Left hindlimb (tissue), 1 donor: ENCODE measurements around the gene KRTAP10-9.
"Not testable (repeated sequence)": the region's sequence is repeated elsewhere in the genome, so short reads cannot be mapped to it uniquely, and the experiment has no call there.

Source experiments
- DNase-seq: peaks from one replicate; pipeline ENCODE4 v3.0.0-alpha.2; 2018

The KRTAP10-9 gene

DNA sequence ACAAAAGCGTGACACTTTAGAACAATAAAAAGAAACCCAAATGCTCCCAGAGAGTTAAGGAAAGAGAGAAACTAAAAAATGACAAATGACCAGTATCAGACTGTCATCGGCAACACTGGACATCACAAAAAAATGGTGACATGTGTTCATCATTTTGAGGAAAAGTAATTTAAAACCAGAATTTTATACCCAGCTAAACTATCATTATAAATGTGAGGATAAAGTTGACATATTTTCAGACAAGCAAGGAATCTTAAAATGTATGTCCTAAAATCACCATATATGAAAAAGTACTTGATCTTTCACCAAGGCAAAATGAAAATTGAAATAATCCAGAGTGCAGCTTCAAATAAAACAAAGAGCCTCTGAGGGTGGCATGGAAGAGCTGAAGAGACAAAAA lies 18.0 kb downstream of the KRTAP10-9 start:
- DNase-seq: no peak

DNA sequence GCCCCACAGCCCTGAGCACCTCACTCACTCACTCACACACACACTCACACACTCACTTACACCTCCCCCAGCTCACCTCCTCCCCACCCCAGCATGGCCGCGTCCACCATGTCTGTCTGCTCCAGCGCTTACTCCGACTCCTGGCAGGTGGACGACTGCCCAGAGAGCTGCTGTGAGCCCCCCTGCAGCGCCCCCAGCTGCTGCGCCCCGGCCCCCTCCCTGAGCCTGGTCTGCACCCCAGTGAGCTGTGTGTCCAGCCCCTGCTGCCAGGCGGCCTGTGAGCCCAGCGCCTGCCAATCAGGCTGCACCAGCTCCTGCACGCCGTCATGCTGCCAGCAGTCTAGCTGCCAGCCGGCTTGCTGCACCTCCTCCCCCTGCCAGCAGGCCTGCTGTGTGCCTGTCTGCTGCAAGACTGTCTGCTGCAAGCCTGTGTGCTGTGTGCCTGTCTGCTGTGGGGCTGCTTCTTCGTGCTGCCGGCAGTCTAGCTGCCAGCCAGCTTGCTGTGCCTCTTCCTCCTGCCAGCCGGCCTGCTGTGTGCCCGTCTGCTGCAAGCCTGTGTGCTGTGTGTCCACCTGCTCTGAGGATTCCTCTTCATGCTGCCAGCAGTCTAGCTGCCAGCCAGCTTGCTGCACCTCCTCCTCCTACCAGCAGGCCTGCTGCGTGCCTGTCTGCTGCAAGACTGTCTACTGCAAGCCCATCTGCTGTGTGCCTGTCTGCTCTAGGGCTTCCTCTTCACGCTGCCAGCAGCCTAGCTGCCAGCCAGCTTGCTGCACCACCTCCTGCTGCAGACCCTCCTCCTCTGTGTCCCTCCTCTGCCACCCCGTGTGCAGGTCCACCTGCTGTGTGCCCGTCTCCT lies 19.7 kb downstream of the KRTAP10-9 start, which contains the start of gene KRTAP10-11:
TSS of gene KRTAP10-11 (plus strand) at position 49 of the 856 bp plus-strand sequence. CDS start at position 94, 45 bp downstream.
- not testable (repeated sequence) for DNase-seq

DNA sequence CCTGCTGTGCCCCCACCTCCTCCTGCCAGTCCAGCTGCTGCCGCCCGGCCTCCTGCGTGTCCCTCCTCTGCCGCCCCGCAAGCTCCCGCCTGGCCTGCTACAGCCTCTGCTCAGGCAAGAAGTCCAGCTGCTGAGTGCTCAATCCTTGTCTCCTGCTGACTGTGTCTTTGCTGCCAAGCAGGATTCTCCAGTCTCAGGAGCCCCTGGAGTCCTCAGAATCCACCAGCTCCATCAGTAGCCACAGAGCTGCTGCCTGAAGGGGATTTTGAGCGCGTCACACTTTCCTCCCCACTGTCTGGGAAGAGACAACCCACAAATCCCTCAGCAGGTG lies 20.3 kb downstream of the KRTAP10-9 start:
- no peak for DNase-seq

DNA sequence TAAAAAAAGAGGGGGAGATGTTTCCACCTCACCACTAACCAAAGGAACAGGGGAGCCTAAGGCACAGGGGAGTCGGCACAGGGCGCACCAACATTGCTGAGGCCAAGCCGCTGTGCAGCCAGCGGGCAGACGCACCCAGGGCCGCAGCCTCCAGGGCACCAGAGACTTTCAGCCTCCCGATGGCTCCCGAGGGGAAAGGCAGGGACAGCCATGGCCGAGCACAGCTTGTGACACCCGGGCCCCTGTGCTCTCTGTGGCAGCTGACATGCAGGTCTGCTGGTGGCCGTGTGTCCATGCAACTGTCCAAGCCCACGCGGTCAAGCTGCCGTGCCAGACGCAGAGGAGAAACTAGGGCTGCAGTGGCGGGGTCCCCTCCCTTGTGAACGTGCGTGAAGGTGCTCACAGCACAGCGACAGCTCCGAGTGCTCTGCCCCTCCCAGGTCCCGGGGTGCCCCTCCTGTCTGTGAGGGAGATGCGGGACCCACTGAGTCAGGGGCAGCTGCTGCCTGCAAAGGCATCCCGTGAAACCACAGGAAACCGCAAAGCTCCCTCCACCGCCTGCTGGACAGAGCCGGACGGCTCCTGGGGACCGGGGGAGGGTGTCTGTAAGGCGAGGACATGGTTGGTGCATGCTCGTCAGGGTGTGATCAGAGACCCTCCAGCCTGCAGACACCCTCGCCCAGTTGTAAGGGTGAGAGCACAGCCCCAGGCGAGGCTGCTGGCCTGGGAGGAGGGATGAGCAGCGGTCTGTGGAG lies 21.8 kb downstream of the KRTAP10-9 start:
- no peak for DNase-seq

DNA sequence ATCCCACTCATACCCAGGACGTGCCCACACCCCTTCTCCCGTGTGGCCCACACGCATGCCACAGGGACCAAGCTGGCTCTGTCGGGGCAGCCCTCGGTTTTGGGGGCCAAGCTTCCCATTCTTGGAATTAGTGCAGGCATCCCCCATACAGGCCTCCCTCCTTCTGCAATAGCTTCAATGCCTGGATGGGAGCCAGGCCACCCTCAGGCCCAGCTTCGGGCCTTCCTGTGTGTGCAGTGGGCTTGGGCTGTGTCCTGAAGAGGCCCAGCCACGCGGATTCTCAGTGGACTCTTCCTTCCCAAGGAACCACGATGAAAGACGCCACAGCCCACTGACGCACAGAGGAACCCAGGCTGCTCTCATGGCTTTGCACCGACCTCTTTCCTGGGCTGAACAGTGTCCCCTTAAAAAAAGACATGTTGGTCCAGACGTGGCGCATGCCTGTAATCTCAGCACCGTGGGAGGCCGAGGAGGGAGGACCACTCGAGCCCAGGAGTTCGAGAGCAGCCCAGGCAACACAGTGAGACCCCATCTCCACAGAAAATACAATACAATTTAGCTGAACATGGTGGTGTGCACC lies 22.7 kb downstream of the KRTAP10-9 start:
- DNase-seq: no peak

DNA sequence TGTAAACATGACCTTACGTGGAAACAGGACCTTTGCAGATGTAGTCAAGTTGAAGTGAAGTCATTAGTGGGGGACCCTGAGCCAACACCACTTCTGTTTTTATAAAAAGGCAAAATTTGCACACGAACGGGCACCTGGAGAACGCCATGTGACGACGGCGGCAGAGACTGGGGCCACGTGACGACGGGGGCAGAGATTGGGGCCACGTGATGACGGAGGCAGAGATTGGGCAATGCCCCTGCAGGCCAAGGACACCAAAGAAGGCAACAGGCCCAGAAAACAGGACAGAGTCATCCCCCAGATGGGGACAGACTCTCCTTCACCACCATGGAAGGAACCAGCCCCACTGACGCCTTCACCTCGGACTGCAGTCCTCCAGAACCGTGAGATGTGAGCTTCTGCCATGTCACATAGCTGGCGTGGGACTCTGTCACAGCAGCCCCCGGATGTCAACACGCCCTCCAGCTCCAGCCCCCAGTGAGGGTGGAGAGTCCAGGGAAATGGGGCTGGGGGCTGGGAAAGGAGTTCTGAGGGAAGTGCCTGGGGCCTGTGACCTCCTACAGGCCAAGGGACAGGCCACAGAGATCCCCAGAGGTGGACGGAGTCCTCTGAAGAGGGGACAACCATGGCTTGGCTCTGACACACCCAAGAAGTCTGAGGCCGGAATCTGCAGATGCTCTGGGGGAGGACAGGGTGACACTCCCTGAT lies 23.5 kb downstream of the KRTAP10-9 start:
- DNase-seq: no peak

DNA sequence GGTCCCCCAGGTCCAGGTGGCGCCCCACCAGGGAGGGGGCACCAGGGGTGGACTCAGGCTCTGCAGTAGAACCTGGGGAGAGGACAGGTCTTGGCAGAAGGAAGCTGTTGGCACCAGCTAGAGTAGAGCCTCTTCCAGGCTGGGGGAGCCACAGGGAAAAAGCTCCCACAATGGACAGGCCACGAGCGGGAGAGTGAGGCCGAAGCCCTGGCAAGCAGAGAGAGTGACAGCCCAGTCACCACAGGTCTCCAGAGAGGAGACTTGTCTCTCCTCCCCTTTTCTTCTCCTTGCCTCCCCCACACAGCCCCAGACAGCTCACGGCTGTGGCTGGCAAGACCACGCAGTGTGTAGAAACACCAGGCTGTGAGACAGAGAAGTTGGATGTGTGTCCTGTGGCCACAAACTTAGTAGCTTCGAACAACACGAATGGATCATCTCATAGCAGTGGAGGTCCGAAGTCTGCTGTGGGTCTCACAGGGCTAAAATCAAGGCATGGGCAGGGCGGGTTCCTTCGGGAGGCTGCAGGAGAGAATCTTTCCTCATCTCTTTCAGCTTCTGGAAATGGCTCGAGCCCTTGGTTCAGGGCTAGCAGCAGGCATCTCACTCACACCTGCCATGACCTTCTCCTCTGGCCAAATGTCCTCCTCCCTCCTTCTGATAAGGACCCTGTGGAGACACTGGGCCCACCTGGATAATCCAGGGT lies 24.2 kb downstream of the KRTAP10-9 start:
- no peak for DNase-seq

DNA sequence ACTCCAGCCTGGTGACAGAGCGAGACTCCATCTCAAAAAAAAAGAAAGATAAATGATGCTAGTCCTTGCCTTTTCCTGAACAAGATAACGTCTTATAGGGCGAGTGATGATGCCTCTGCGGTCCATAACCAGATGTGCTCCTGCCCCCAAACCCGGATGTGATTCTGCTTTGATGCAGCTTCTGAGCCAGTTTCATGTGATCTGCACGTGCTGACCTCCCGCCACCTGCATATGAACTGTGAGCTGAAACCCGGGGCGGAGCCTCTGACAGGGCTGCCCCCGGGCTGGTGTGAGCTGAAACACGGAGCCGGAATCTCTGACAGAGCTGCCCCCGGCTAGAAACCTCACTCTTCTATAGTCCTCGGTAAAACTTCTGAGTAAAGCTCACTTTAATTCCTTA lies 26.2 kb downstream of the KRTAP10-9 start:
- no peak for DNase-seq

DNA sequence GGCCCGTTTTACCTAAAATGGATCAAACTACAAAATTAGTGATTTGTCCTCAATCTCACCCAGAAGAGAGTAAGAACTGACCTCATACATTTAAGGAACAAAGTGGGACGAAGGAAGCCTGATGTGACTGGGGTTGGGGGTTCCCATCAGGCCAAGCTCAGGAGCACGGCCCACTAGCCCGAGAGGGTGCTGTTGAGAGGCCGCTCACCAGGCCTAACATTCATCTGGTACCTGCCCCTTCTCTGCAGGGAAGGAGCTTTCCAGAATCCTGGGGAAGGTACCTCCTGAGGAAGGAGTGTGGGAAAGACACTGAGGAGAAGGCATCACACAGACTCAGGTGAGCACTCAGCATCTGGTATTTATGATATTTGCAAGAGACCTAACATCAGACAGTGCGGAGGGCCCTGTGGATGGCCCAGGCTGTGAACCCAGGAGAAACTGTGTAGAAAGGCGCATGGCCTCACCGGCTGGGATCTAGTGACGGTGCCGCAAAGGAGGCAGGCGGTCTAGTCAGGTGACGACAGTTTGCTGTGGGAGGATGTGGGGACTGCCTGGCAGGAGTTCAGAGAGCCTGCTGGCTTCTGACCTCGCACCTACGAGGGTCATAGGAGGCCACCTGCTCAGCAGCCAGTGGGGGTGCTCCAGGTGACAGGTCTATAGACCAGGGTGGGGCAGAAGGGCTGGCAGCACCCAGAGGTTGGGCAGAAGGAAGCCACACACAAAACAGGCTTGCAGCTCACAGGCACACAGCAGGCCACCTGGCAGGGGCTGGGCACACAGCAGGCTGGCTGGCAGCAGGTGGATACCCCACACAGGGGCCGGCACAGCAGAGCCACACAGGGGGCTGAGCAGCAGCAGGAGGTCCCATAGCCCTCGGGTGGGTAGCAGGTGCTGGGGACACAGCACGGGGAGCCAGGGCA lies 27.0 kb downstream of the KRTAP10-9 start:
- no peak for DNase-seq

DNA sequence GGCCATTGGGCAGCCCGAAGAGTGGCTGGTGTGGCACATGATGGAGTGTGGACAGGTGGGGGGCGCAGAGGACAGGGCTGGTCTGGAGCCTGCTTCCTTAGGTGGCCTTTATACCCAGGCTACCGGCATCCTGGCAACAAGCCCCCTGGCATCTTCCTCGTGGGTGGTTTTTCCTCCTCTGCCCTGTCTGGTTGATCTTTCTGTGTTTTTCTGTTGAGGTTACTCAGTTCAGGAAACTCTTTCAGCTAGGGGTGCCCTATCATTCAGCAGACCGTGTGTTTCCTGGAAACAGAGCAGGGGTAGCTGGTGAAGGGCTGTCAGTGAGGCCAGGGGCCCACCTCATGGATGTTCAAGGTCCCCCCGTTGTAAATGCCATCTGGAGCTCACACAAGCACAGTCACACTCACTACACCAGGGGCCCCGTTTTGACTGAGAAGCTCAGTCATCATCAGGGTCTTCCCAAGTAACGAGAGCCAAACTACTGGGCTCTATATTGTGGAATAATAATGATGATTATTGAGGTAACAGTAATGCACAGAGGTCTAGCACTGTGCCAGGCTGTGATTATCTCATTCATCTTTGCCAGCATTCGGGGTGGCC lies 27.8 kb downstream of the KRTAP10-9 start, which contains the start of gene KRTAP12-4:
TSS of gene KRTAP12-4 (minus strand) at position 84 of the 600 bp plus-strand sequence. CDS start at position 39, 45 bp downstream.
- no peak for DNase-seq

DNA sequence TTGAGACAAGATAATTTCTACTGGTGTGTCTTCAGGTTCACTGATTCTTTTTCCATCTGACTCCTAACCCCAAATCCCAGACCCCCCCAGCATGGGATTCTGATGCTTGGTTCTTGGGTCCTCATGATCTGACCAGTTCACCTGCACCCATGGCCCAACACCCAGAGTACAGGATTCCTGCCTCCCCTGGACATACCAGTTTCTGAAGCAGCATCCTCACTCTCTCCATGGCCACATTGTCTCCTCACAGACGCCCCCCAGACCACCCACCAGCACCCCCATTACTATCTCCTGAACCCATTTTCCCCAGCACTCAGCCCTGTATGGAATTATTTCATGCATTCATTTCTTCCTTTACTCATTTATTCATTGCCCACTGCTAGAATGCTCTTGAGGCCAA lies 30.0 kb downstream of the KRTAP10-9 start:
- no peak for DNase-seq

DNA sequence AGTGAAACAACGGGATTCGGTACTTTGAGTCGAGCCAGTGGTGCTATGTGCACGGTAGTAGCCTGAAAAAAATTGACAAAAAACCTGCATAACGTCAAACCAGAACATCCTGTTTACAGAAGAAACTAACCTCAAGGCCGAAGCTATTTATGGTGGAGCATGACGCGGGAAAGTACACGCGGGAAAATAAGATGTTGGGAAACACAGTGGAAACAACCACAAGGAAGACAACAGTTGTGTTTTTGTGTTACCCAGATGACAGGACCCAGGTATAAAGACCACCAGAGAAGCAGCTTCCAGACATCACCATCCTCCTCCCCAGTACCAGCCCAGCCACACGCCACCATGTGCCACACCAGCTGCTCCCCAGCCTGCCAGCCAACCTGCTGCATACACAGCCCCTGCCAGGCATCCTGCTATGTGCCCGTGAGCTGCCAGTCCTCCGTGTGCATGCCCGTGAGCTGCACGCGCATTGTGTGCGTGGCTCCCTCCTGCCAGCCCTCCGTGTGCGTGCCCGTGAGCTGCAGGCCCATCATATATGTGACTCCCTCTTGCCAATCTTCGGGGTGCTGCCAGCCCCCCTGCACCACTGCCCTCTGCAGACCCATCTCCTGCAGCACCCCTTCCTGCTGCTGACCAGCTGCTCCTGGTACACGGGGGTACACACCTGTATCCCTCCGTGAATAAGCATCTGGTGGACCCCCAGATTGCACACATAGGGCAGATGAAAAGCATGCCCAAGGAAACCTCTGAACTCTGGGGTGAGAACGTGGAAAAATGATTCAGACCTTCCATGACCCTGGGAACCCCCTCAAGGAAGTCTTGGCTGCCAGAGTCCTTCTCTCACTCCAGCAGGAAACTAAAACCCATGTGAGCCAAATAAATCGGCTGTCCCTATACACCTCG lies 31.0 kb downstream of the KRTAP10-9 start, which contains the start of gene KRTAP12-3:
TSS of gene KRTAP12-3 (plus strand) at position 298 of the 906 bp plus-strand sequence. CDS start at position 346, 48 bp downstream.
- no peak for DNase-seq

DNA sequence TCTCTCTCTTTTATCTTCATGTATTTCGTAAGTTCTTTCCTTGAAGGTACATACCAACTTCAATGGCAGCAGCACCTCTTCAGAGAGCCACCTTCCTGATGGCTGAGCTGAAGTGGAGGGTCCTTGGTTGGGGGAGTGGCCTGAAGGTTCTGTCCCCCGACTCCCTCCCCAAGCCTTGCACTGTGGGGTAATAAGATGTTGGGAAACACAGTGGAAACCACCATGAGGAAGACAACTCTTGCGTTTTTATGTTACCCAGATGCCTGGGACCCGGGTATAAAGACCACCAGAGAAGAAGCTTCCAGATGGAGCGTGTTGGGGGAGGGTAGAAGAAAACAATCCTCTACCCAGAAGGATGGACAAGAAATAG lies 31.6 kb downstream of the KRTAP10-9 start:
- DNase-seq: no peak

DNA sequence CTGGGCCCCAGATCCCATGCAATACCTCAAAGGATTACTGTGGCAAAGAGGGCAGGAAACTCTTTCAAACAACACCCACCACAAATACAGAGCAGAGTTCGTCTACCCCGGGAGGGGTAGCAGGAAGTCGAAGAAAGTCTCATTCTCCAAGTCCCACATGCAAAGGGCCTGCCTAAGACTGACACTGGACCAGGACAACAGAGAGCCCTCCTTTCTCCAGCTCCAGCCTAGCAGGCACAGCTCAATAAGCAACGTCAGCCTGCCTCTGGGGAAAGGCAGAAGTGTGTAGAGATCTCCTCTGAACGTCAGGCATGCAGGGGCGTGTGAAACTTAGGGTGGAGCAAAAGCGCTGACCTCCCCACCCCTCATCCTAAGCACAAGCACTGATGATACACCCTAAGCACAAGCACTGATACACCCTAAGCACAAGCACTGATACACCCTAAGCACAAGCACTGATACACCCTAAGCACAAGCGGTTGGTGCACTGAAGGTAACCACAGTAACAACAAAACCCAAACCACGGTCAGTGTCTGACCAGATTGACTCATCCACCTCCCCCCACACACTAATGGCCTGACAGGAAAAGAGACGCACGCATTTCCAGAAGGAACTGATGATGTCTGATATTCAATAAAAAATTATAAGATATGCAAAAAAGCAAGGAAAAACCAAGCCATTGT lies 32.2 kb downstream of the KRTAP10-9 start:
- DNase-seq: no peak

DNA sequence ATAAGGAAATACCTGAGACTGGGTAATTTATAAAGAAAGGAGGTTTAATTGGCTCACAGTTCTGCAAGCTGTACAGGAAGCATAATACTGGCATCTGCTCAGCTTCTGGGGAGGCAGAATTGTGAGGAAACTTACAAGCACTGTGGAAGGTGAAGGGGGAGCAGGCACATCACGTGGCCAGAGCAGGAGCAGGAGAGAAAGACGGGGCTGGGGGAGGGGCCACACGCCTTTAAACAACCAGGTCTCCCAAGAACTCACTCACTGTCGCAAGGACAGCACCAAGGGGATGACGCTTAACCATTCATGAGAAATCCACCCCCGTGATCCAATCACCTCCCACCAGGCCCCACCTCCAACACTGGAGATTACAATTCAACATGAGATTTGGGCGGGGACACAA lies 34.7 kb downstream of the KRTAP10-9 start:
- DNase-seq: not testable (repeated sequence)

DNA sequence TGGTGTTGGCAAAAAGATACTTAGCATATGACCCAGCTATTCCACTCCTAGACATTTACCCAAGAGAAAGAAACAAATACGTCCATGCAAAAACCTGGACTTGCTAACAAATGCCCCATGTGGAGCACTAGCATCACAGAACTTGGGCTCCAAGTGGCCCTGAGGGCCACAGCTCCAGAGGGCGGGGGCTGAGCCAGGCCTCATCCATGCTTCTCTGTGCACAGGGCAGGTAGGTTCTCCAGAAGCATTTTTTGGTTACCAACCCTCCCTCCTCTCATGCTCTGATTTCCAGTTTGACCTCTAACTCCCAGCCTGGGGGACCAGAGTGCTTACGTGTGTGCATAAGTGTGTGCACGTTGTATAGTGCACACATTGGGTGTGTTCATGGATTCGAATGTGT lies 37.8 kb downstream of the KRTAP10-9 start:
- DNase-seq: no peak

DNA sequence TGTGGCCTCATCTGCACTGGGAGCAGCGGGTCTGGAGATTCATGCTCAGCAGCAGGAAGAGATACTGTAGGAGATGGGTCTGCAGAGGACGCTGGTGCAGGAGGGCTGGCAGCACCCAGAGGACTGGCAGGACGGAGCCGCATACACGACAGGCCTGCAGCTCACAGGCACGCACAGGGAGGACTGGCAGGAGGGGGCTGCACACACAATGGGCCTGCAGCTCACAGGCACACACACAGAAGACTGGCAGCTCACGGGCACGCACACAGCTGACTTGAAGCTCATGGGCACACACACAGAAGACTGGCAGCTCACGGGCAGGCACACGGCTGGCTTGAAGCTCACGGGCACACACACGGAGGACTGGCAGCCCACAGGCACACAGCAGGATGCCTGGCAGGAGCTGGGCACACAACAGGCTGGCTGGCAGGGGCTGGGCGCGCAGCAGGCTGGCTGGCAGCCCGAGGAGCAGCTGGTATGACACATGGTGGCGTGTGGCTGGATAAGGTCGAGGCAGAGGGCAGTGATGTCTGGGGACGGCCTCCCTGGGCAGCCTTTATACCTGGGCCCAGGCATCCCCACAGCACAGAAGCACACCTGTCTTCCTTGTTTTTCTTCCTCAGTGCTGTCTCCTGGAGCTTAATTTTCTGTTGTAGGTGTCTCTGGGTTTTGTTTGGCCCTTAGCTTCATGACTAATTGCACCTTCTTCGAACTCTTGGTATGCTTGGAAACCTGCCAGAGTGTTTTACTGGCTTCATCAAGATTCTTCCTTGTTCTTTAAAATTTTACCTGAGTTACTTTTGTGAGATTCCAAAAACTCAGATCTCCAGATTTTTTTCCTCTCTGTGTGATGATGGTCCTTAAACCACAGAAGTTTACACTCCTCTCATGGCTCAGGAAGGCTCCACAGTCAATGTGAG lies 39.8 kb downstream of the KRTAP10-9 start, which contains the start of gene KRTAP12-2:
TSS of gene KRTAP12-2 (minus strand) at position 527 of the 920 bp plus-strand sequence. CDS start at position 486, 41 bp downstream.
- DNase-seq: no peak

DNA sequence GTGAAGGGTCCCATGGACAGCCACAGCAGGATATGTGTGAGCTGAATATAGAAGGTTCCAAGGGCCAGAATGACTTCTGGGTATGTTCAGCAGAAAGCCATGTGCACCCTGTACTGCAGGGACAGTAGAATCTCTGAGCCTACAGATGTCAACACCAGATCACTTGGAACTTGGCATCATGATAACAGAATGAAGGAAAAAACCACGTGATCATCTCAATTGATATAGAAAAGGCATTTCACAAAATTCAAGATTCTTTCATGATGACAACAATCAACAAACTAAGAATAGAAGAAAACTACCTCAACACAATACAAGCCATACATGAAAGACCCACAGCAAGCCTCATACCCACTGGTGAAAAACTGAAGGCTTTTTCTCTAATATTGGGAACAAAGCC lies 40.7 kb downstream of the KRTAP10-9 start:
- no peak for DNase-seq
